Vagina (tissue), 2 donors: ENCODE measurements around the gene LONP2.

Experiments
- CTCF ChIP-seq, 3 experiments: fragments of 450-650 bp in 2 of 3; fragments of 200-600 bp in 1 of 3; sonication (generic) in 1 of 3; IDR thresholded peaks; one replicate each; pipeline ENCODE4 v1.5.1; 2017 to 2019; ENCODE audit warnings: antibody characterized with exemption in 3 of 3, mild to moderate bottlenecking in 2 of 3, moderate library complexity in 2 of 3
- POLR2A ChIP-seq, 2 donors: fragments of 450-650 bp; IDR thresholded peaks; one replicate each; pipeline ENCODE4 v1.6.1; 2017; ENCODE audit warnings: antibody characterized with exemption in 2 of 2, mild to moderate bottlenecking in 2 of 2, moderate library complexity in 2 of 2

- TF ChIP-seq CTCF (IDR thresholded peaks at IDR 0.05): no peak
- TF ChIP-seq POLR2A (IDR thresholded peaks at IDR 0.05): no peak
Observed at GRCh38 chr16:48223490-48223889, 20.6 kb upstream of the LONP2 start.
